B cell (primary cell): Measurements from ENCODE around the gene RASSF1. TPM values are rescaled to one million over a fixed set of nuclear protein-coding genes. Genes with fewer than 3 reads are reported as not detected.

ENCODE experiments used
- ATAC-seq: fragments of 200-7000 bp; cut with Tn5 transposase; one replicate; pipeline ENCODE4 v1.10.0; 2021; ENCODE audit warnings: low read depth, mild to moderate bottlenecking, moderate number of reproducible peaks, moderate library complexity
- CTCF ChIA-PET: fragments of 350-600 bp; sonication (Branson Sonifier 250); formaldehyde crosslinking; loops from one replicate; lab custom pipeline; 2021; ENCODE audit warnings: antibody characterized with exemption, inconsistent platforms; lab: Charles Lee
- POLR2A ChIA-PET: fragments of 350-600 bp; sonication (Branson Sonifier 250); formaldehyde crosslinking; loops from one replicate; lab custom pipeline; 2021; ENCODE audit warnings: antibody characterized with exemption; lab: Charles Lee
- DNase-seq: peaks from one replicate; pipeline ENCODE4 v3.0.0; 2013
- H2AFZ ChIP-seq: 2 replicates; pipeline ENCODE4 v1.6.1; 2012; ENCODE audit warnings: mild to moderate bottlenecking, low read depth, low read length; ENCODE audit not compliant: insufficient read depth, poor library complexity, severe bottlenecking
- H3K27ac ChIP-seq, 2 donors: 1 replicate in 1 of 2; 2 replicates in 1 of 2; pipeline ENCODE4 v1.5.1; 2012 to 2013; ENCODE audit warnings: low read length in 2 of 2, mild to moderate bottlenecking in 2 of 2, moderate library complexity in 1 of 2
- H3K27me3 ChIP-seq, 4 experiments: fragments of 200-600 bp in 1 of 4; sonication (generic) in 1 of 4; replicated peaks in 1 of 4; 1 replicate in 2 of 4; 2 replicates in 2 of 4; pipeline versions ENCODE4 v1.6.1 to v1.7.0; 2013 to 2016; ENCODE audit warnings: low read length in 3 of 4, mild to moderate bottlenecking in 2 of 4, mixed read lengths in 1 of 4, moderate library complexity in 1 of 4; ENCODE audit not compliant: insufficient read depth in 4 of 4, control insufficient read depth in 3 of 4; ENCODE audit errors: control extremely low read depth in 1 of 4
- H3K36me3 ChIP-seq, 2 experiments: replicated peaks in 1 of 2; 1 replicate in 1 of 2; 2 replicates in 1 of 2; pipeline versions ENCODE4 v1.6.1 to v1.7.1; 2013; ENCODE audit warnings: low read length in 1 of 2; ENCODE audit not compliant: insufficient read depth in 2 of 2, control insufficient read depth in 1 of 2; ENCODE audit errors: control extremely low read depth in 1 of 2, extremely low read depth in 1 of 2
- H3K4me1 ChIP-seq, 2 donors: fragments of 200-600 bp in 1 of 2; sonication (generic) in 1 of 2; 1 replicate in 1 of 2; 2 replicates in 1 of 2; pipeline versions ENCODE4 v1.5.1 to v1.6.1; 2013 to 2017; ENCODE audit warnings: low read length in 2 of 2; ENCODE audit not compliant: control insufficient read depth in 2 of 2, insufficient read depth in 2 of 2
- H3K4me2 ChIP-seq: replicated peaks from 2 replicates; pipeline ENCODE3; 2012; ENCODE audit warnings: mild to moderate bottlenecking, low read depth, low read length; ENCODE audit not compliant: poor library complexity, severe bottlenecking
- H3K4me3 ChIP-seq, 5 experiments: fragments of 200-600 bp in 1 of 5; sonication (generic) in 1 of 5; 1 replicate in 3 of 5; 2 replicates in 2 of 5; pipeline versions ENCODE4 v1.5.1 to v1.7.0; 2011 to 2016; ENCODE audit warnings: low read length in 4 of 5, mild to moderate bottlenecking in 4 of 5, low read depth in 2 of 5, control low read depth in 1 of 5, moderate library complexity in 1 of 5; ENCODE audit not compliant: insufficient read depth in 1 of 5; ENCODE audit errors: control extremely low read depth in 1 of 5, extremely low read depth in 1 of 5
- H3K79me2 ChIP-seq: fragments of 200-600 bp; sonication (generic); one replicate; pipeline ENCODE4 v1.6.0; 2016; ENCODE audit warnings: low read length; ENCODE audit not compliant: control insufficient read depth, insufficient read depth
- H3K9ac ChIP-seq: fragments of 200-600 bp; sonication (generic); 2 replicates; pipeline ENCODE4 v1.6.1; 2017; ENCODE audit warnings: mild to moderate bottlenecking, low read length, moderate library complexity
- H3K9me3 ChIP-seq, 3 donors: one replicate each; pipeline versions ENCODE4 v1.6.1 to v1.7.1; 2013; ENCODE audit warnings: low read length in 2 of 3; ENCODE audit not compliant: control insufficient read depth in 2 of 3, insufficient read depth in 1 of 3; ENCODE audit errors: control extremely low read depth in 1 of 3
- H4K20me1 ChIP-seq: 2 replicates; pipeline ENCODE4 v1.6.0; 2012; ENCODE audit warnings: mild to moderate bottlenecking, low read length; ENCODE audit not compliant: insufficient read depth, control insufficient read depth, poor library complexity, severe bottlenecking
- H3K27ac Mint-ChIP-seq: one replicate; pipeline ENCODE4 v1.8.0; 2021; ENCODE audit warnings: mixed read lengths
- H3K27me3 Mint-ChIP-seq: one replicate; pipeline ENCODE4 v1.8.0; 2021; ENCODE audit warnings: mixed read lengths
- H3K4me1 Mint-ChIP-seq: one replicate; pipeline ENCODE4 v1.8.0; 2021; ENCODE audit warnings: mixed read lengths
- H3K4me3 Mint-ChIP-seq: one replicate; pipeline ENCODE4 v1.8.0; 2021; ENCODE audit warnings: mixed read lengths
- H3K9me3 Mint-ChIP-seq: one replicate; pipeline ENCODE4 v1.8.0; 2022; ENCODE audit warnings: mixed read lengths; ENCODE audit not compliant: insufficient read depth
- CTCF ChIP-seq: fragments of 200-600 bp; IDR thresholded peaks from one replicate; pipeline ENCODE4 v1.8.0; 2022; ENCODE audit warnings: antibody characterized with exemption, mild to moderate bottlenecking
- EZH2 ChIP-seq: IDR thresholded peaks from 2 replicates; pipeline ENCODE4 v1.6.1; 2012; ENCODE audit warnings: borderline replicate concordance, low read depth, mild to moderate bottlenecking, moderate library complexity, low read length; ENCODE audit not compliant: insufficient read depth, poor library complexity, severe bottlenecking
- WGBS: methylation state at CpG from one replicate; pipeline ENCODE4 v1.1.5; 2013; ENCODE audit warnings: missing lambda C conversion rate; ENCODE audit not compliant: insufficient coverage; 5-methylcytosine and 5-hydroxymethylcytosine counted together
- intact Hi-C: fragments of 100-400 bp; cut with micrococcal nuclease; formaldehyde crosslinking; loops from one replicate; pipeline ENCODE4 v1.10.0; 2022
- polyA plus RNA-seq: library from polyadenylated mRNA; depleted of rRNA; stranded (reverse); fragments of >200 nt; gene quantifications from 2 replicates; pipeline ENCODE4 v1.2.3, GENCODE V29; 2012
- total RNA-seq, 2 donors: library from RNA; stranded (reverse); fragments of 120-200 nt in 1 of 2; gene quantifications; 1 replicate in 1 of 2; 2 replicates in 1 of 2; pipeline versions ENCODE4 v1.2.3 to v1.2.4, GENCODE V29; 2013 to 2022

The RASSF1 gene
- total and polyA plus RNA-seq, 2 donors (not counting 1 experiment from before 2014, with no cell fraction given), result 121 to 223 TPM

- intact Hi-C loops, result loop anchor here (1.0 to 5.0 kb wide), 2 partner anchors 50 to 87 kb away; partner anchors contain the start of gene GNAI2
- Mint-ChIP-seq H3K27me3 (no peaks in the 10 kb centered on the region), H3K4me3 (peak overlapping the region; percentile 26), H3K9me3 (no peaks in the 10 kb centered on the region), H3K4me1 (peaks cover 44% of the 10 kb centered on the region), H3K27ac (peak overlapping the region; percentile 54)
- no peak overlapping the region for H3K9ac ChIP-seq
- CTCF ChIA-PET, result interaction anchor here (0.7 to 3.1 kb wide), 16 partner anchors 10 to 130 kb away, joined by 3 to 28 read pairs (median 5); partner anchors contain the start of genes HYAL3, IFRD2 and NAA80
- no peak overlapping the region for H3K4me3 ChIP-seq
- DNase-seq (peak; percentile 70), ATAC-seq (peak; percentile 26)
- peaks cover 0 to 22% of the 10 kb centered on the region in 2 experiments for H3K36me3 ChIP-seq
- H3K9me3 ChIP-seq, result peaks cover 0 to 3% (median 0%) of the 10 kb centered on the region in 3 donors
- no peak overlapping the region for H3K4me2 ChIP-seq
- peaks cover 11% of the 10 kb centered on the region for H4K20me1 ChIP-seq
- WGBS, result 86% methylated on average over 3 of the region's 4 CpGs
- POLR2A ChIA-PET, result interaction anchor here (2.9 kb wide), 1 partner anchor 12 kb away, joined by 16 read pairs; no protein-coding TSS in a partner anchor
- H3K27me3 ChIP-seq, result no peaks in the 10 kb centered on the region
- H3K4me1 ChIP-seq, result peaks cover 27 to 47% of the 10 kb centered on the region in 2 donors
- H2AFZ ChIP-seq, result no peak overlapping the region
- H3K79me2 ChIP-seq, result peaks cover 21% of the 10 kb centered on the region
- TF ChIP-seq EZH2 (no peak), CTCF (peak; percentile 83)
- H3K27ac ChIP-seq, result no peak overlapping the region
Observed at GRCh38 chr3:50324351-50325112, 16.1 kb downstream of the RASSF1 start.
